HG03571 (cell line): ENCODE measurements around the gene LTBP4.
A peak's percentile ranks its signal among the peaks of the same experiment; 100 is the strongest.

Source experiments
- ATAC-seq: cut with Tn5 transposase; IDR thresholded peaks from one replicate; pipeline ENCODE4 v1.9.1; 2021; ENCODE audit not compliant: unreplicated experiment

Gene LTBP4

DNA sequence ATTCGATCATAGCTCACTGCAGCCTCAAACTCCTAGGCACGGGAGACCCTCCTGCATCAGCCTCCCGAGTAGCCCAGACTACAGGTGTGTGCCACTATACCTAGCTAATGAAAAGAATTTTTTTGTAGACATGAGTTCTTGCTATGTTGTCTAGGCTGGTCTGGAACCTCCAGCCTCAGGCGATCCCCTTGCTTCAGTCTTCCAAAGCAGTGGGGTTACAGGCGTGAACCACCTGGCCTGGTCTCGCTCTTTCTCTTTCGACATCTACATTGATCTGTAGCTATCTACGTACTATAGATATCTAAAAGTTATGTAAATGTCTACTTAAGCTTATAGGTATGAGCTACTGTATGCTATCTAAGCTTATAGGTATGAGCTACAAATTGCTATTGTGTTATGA lies 56.9 kb downstream of the LTBP4 start:
- no peak for ATAC-seq

DNA sequence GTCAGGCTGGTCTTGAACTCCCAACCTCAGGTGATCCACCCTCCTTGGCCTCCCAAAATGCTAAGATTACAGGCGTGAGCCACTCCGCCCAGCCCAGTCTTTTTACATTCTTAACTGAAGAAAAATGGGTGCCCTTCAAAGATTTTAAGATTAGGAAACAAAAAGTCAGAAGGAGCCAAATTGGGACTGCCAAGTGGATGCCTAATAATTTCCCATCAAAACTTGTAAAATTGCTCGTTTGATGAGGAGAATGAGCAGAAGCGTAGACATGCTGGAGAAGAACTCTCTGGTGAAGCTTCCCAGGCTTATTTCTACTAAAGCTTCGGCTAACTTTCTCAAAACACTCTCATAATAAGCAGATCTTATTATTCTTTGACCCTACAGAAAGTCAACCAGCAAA lies 57.9 kb downstream of the LTBP4 start:
- ATAC-seq: no peak

DNA sequence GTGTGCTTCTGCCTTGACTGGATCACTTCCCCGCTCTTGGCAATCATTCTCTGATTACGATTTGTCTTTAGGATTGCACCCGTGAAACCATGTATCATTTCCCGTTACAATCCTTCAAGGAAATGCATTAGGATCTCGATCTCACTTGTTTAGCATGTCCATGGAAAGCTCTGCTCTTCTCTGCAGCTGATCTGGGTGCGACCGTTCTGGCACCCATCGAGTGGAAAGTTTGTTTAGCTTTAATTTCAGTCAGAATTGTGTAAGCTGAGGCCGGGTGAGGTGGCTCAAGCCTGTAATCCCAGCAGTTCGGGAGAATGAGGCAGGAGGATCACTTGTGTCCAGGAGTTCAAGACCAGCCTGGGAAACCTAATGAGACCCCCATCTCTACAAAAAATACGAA lies 58.4 kb downstream of the LTBP4 start:
- no peak for ATAC-seq

DNA sequence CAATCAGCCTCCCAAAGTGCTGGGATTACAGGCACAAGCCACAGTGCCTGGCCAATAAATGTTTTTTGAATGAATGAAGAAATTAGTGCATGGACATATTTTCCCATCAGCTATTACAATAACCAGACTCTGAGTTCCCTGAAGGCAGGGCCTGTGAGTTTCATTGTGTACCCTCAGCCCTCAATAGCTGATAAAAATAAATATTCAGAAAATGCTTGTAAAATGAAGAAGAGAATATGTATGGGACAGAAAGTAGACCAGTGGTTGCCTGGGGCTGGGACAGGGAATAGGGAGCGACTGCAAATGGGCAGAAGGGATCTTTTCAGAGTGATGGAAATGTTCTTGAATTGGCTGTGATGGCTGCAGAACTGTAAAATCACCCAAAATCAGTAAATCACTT lies 60.4 kb downstream of the LTBP4 start:
- no peak for ATAC-seq

DNA sequence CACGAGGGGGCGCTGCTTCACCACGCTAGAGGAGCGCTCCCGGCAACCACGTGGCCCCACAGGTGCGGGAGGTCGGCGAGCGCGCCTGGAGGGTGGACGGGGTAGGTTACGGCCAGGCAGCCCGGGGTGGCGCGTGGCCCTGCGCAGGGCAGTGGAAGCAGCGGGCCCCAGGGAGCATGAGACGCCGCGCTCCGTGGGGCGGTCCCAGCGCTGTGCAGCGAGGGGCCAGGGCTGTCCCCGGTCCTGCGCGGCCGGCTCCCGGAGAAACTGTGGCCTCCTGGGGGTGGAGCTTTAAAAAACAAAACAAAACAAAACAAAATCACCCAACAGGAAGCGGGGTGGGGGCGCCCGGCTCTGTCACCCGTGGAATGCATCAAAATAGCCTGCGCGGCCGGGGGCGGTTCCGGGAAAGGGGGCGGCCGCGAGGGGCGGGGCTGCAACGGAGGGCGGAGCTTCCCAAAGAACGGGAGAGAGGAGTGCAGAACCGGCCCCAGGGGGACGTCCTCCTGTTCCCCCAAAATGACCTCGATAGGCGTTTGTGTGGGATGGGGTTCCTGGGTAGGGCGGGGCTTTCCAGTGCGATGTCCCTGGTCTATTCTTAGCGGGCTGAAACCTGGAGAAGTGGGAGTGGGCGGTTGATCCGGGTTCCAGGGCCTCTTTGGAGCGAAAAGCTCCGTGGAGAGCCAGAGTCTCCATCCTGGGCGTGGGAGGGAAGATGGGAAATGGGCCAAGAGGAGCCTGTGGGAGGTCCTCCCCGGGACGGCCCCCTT lies 61.9 kb downstream of the LTBP4 start:
- peak; percentile 67 for ATAC-seq

DNA sequence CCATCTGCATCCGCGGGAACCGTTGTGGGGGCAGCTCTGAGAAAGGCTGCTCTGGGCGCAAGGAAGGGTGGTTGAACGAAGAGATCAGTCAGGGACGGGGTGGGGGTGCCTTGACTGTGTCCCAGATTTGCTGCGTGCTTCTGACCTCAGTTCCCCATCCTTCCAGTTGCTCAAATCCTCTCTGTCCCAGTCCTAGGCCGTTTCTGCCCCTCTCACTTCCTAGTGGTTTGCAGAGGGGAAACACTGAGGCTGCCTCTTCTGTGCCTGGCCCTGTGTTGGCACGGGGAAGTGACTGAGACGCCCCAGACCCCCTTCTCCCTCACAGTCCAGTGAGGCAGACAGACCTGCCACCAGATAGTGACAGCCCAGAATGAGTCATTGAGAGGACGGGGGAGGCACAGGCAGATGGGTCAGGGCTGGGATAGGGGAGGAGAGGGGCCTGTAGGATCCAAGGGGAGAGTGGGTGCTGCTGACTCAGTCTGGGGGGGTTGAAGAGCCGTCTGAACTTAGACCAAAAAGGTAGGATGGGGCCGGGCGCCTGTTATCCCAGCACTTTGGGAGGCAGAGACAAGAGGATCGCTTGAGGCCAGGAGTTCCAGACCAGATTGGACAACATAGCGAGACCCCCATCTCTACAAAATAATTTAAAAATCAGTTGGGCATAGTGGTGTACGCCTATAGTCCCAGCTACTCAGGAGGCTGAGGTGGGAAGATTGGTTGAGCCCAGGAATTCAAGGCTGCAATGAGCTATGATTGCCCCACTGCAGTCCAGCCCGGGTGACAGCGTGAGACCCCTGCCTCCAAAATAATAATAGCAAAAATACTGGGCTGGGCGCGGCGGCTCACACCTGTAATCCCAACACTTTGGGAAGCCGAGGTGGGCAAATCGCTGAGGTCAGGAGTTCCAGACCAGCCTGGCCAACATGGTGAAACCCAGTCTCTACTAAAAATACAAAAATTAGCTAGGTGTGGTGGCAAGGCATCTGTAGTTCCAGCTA lies 62.8 kb downstream of the LTBP4 start:
- ATAC-seq: no peak

DNA sequence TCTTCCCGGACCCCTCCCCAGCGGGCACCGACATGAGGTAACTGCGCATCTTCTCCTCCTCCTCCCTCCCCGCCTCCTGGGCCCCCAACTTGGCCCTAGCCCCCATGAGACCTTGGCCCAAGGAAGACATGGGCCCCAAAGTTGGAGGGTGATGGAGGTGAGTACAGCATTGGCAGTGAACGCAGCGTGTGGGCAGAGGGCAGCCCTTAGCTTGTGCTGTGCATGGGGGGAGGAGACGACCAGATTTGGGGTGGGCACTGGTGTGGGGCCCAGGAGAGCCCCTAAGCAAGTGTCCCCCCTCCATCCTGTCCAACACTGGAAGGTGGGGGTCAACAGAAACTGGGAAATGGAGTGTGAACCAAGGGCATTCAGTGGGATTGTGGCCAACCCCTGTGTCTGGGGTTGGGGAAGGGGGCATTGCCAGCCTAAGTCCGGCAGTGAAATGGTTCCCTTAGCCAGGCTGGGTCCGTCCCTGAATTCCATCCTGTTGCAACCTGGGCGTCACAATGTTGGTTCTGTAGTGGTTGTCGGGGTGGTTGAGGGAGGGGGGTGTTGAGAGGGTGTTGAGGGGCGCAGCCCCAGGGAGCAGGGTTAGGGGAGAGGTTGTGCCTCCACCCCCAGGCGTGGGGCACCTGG lies 65.8 kb downstream of the LTBP4 start:
- no peak for ATAC-seq

DNA sequence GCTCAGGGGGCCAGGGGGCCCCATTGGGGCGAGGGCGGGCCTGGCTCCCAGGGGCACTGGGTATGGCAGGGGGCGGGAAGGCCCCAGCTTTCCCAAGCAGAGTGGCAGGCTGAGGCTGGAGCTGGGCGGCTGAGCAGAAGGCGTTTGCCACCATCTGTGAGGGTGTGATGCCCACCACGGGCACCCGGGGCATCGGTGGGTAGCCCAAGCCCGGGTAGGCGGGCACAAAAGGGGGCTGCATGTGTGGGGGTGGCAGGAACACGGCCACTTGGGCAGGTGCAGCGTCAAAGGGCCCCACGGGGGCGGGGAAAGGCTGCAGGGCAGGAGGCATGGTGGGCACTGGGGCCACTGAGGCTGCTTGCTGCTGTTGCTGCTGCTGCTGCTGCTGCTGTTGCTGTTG lies 66.4 kb downstream of the LTBP4 start:
- no peak for ATAC-seq

DNA sequence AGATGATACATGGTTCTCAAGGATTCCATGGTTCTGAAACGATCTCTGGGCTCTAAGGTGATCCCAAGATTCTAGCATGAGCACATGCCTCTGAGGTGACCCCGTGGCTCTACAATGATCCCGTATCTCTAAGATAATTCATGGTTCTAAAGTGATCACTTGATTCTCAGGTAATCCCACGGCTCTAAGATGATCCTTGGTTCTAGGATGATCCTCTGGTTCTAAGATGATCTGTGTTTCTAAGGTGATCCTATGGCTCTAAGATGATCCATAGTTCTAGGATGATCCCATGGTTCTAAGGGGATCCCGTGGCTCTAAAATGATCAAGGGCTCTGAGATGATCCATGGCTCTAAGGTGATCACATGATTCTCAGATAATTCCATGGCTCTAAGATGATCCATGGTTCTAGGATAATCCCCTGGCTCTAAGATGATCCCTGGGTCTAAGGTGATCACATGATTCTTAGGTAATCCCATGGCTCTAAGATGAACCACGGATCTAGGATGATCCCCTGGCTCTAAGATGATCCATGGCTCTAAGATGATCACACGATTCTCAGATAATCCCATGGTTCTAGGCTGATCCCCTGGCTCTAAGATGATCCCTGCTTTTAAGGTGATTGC lies 67.9 kb downstream of the LTBP4 start:
- ATAC-seq: no peak

DNA sequence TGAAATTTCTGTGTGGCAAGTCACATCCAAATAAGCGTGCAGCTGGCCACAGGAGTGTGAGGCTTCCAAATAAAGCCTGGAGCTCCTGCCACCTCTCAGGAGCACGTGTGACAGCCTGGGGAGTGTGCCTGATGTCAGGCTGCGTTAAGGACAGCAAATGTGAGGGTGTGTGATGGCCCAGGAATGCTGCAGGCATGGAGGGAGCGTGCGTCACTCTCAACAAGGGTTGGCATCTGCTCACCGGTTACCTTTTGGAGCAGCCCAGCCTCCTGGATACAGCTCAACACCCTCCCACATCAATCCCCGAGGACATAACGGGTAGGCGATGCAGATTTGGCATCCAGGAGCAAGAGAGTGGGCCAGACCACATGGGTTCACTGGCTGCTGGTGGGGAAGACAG lies 70.2 kb downstream of the LTBP4 start:
- no peak for ATAC-seq

DNA sequence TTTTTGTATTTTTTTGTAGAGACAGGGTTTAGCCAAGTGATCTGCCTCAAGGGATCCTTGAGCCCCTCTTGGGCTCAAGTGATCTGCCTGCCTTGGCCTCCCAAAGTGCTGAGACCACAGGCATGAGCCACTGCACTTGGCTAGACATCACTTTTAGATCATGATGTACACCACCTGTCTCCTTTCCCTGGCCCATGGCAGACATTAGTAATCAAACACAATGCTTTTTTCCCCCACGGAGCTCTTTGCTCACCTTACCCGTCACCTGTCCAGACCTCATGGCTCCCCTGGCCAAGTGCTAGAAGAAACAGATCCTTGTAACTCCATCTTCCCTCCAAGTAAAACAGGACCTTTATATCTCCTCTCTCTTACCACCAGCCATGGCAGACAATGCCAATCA lies 70.9 kb downstream of the LTBP4 start:
- no peak for ATAC-seq

DNA sequence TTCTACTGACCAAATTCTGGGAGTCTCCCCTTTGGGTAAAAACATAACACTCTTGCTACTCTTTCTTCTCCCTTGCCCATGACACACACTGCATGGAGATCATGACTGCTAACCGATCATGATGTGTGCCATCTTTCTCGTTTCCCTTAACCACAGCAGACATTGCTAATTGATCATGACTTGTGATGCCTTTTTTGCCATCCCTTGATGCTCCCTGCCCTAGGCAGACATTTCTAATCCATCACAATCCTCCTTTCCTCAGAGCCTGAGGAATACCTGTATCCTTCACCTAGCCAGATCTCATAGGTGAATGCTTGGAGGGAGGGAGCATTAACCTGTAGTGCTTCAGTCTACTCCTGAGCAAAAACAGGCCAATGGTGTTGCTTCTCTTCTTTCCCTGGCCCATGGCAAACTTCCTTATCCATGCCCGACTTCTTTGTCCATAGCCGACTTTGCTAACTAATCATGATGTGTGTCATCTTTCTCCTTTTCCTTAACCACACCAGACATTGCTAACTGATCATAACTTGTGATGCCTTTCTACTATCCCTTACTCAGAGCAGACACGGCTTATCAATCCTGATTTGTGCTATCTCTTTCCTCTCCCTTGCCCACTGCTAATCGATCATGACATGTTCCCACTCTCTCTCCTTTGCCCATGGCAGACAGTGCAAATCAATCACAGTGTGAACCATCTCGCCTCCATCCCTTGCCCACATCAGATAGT lies 71.6 kb downstream of the LTBP4 start:
- ATAC-seq: no peak

DNA sequence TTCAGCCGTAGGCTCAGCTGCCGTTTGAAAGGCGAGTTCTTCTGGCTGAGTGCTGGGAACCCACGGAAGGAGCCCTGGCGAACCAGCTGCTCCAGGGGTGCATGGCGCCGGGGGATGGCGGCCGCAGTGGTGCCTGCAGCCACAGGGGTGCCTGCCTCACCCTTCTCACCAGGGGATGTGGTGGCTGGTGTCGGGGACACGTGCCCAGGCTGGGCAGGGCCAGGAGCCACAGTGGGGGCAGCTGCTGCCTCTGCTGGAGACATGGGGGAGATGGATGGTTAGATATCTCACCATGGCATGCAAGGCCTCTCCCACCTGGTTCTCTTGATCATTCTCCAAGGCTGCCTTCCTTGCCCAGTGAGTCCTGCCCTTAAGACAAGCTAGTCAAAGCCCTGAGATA lies 72.2 kb downstream of the LTBP4 start:
- ATAC-seq: no peak

DNA sequence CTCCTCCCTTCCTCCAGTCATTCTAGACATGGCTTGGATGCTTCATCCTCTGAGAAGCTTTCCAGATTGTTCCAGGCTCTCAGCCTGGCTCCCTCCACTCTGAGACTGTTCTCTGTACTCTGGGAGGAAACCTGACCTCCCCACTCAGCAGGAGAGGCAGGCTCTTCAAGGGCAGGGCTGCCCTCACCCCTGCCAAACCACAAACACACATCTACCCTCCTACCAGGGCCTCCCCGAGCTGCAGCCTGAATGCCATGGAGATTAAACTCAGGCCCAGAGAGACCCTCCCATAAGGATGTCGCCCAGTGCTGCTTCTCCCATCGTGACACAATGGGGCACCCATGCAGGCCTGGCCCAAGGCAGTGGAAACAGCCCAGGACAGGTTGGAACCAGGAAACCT lies 73.1 kb downstream of the LTBP4 start:
- no peak for ATAC-seq

DNA sequence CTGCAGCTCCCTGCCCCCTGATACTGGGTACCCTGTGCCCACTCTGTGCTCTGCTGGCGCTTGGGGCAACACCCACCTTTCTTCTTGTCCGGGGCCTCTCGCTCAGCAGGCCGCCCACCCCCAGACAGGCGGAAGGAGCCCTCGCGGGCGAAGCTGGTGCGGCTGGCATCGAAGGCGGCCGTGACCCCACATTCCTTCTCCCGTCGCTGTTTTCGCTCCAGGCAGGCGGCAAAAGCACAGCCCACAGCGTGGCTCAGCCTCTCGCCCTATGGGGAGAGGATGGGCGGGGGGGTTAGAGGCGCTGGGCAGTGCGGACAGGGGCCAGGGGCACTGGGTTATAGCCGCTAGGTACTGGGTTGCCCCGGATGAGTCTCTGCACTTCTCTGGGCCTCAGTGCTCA lies 76.0 kb downstream of the LTBP4 start:
- no peak for ATAC-seq
